Activated CD8-positive, alpha-beta T cell treated with anti-CD3 and anti-CD28 coated beads for 36 hours (primary cell): ENCODE measurements around the gene TMUB2. TPM values are rescaled to one million over a fixed set of nuclear protein-coding genes. Genes with fewer than 3 reads are reported as not detected.
A peak's percentile ranks its signal among the peaks of the same experiment; 100 is the strongest.

ENCODE experiments used
- ATAC-seq: fragments of 200-7000 bp; cut with Tn5 transposase; one replicate; pipeline ENCODE4 v1.10.0; 2021; ENCODE audit warnings: mild to moderate bottlenecking, moderate library complexity
- CTCF ChIA-PET: fragments of 350-600 bp; sonication (Branson Sonifier 250); formaldehyde crosslinking; loops from one replicate; lab custom pipeline; 2021; ENCODE audit warnings: antibody characterized with exemption; lab: Charles Lee
- POLR2A ChIA-PET: fragments of 350-600 bp; sonication (Branson Sonifier 250); formaldehyde crosslinking; loops from one replicate; lab custom pipeline; 2021; ENCODE audit warnings: antibody characterized with exemption; lab: Charles Lee
- DNase-seq: peaks from one replicate; pipeline ENCODE4 v3.0.0-alpha.2; 2020
- H3K27ac Mint-ChIP-seq: one replicate; pipeline ENCODE4 v1.8.0; 2021; ENCODE audit warnings: mild to moderate bottlenecking, mixed read lengths
- H3K27me3 Mint-ChIP-seq: one replicate; pipeline ENCODE4 v1.8.0; 2021; ENCODE audit warnings: mixed read lengths
- H3K36me3 Mint-ChIP-seq: one replicate; pipeline ENCODE4 v1.8.0; 2021; ENCODE audit warnings: low read depth, mixed read lengths
- H3K4me1 Mint-ChIP-seq: one replicate; pipeline ENCODE4 v1.8.0; 2021; ENCODE audit warnings: low read depth, mixed read lengths
- H3K4me3 Mint-ChIP-seq: one replicate; pipeline ENCODE4 v1.8.0; 2021; ENCODE audit warnings: mild to moderate bottlenecking, moderate library complexity, mixed read lengths
- H3K9me3 Mint-ChIP-seq: one replicate; pipeline ENCODE4 v1.8.0; 2021; ENCODE audit warnings: mixed read lengths
- intact Hi-C: fragments of 100-400 bp; cut with micrococcal nuclease; formaldehyde crosslinking; loops from one replicate; pipeline ENCODE4 v1.10.0; 2022
- total RNA-seq, 2 experiments: library from RNA; stranded (reverse); gene quantifications; one replicate each; pipeline ENCODE4 v1.2.3, GENCODE V29; 2021
- TF ChIP-seq, protein P1 (sequence below): fragments of 200-600 bp; IDR thresholded peaks from one replicate; pipeline ENCODE4 v1.8.0; 2022; ENCODE audit warnings: antibody characterized with exemption, mild to moderate bottlenecking

The TMUB2 gene
- total RNA-seq, 2 experiments from 2014 or later, result 17.5 TPM

GRCh38 chr17:44191369-44191768 is 4.6 kb downstream of the TMUB2 start:
- Mint-ChIP-seq H3K4me1 (peaks cover 15% of the 10 kb centered on the region), H3K4me3 (no peak overlapping the region), H3K27ac (peak overlapping the region; percentile 57), H3K27me3 (no peaks in the 10 kb centered on the region), H3K9me3 (no peaks in the 10 kb centered on the region), H3K36me3 (peaks cover 28% of the 10 kb centered on the region)
- DNase-seq (no peak), ATAC-seq (no peak)
- CTCF ChIA-PET, result interaction anchor here (1.2 kb wide), 2 partner anchors 13 to 140 kb away, joined by 3 read pairs; no protein-coding TSS in a partner anchor
- POLR2A ChIA-PET, result interaction anchor here (0.8 to 1.6 kb wide), 3 partner anchors 13 to 23 kb away, joined by 3 to 4 read pairs (median 3); no protein-coding TSS in a partner anchor
- intact Hi-C loops, result no loop called here
- TF ChIP-seq, protein P1, sequence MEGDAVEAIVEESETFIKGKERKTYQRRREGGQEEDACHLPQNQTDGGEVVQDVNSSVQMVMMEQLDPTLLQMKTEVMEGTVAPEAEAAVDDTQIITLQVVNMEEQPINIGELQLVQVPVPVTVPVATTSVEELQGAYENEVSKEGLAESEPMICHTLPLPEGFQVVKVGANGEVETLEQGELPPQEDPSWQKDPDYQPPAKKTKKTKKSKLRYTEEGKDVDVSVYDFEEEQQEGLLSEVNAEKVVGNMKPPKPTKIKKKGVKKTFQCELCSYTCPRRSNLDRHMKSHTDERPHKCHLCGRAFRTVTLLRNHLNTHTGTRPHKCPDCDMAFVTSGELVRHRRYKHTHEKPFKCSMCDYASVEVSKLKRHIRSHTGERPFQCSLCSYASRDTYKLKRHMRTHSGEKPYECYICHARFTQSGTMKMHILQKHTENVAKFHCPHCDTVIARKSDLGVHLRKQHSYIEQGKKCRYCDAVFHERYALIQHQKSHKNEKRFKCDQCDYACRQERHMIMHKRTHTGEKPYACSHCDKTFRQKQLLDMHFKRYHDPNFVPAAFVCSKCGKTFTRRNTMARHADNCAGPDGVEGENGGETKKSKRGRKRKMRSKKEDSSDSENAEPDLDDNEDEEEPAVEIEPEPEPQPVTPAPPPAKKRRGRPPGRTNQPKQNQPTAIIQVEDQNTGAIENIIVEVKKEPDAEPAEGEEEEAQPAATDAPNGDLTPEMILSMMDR, result no peak

GRCh38 chr17:44191941-44192496 is 5.2 kb downstream of the TMUB2 start:
- H3K4me1 Mint-ChIP-seq, result peaks cover 16% of the 10 kb centered on the region
- POLR2A ChIA-PET, result interaction anchor here (0.6 to 2.1 kb wide), 6 partner anchors 12 to 309 kb away, joined by 3 to 7 read pairs (median 3); no protein-coding TSS in a partner anchor
- intact Hi-C loops, result no loop called here
- H3K9me3 Mint-ChIP-seq, result no peaks in the 10 kb centered on the region
- TF ChIP-seq, protein P1, result no peak
- CTCF ChIA-PET, result interaction anchor here (1.2 kb wide), 1 partner anchor 140 kb away, joined by 3 read pairs; no protein-coding TSS in a partner anchor
- no peak for ATAC-seq
- no peak overlapping the region for H3K27ac Mint-ChIP-seq
- no peak for DNase-seq
- no peak overlapping the region for H3K4me3 Mint-ChIP-seq
- peaks cover 29% of the 10 kb centered on the region for H3K36me3 Mint-ChIP-seq
- no peaks in the 10 kb centered on the region for H3K27me3 Mint-ChIP-seq

DNA sequence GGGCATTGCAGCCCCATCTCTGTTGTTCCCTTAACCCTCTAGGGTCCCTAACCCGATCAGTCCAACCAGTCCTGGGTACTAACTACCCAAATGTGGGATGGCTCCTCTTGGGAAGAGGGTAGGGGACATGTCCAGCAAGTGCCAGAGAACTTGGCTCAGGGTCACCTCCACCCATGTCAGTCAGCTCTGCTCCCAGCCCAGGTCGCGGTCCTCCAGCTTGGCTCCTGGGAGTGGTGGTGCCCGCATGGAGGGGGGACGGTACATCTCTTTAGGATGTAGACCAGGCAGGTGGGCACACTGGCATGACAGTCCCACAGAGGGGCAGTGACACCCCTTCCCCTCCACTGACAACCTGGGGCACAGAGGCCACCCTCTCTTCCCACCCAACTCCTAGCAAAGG is 6.0 kb downstream of the TMUB2 start:
- H3K9me3 Mint-ChIP-seq, result no peaks in the 10 kb centered on the region
- DNase-seq (no peak), ATAC-seq (no peak)
- H3K4me3 Mint-ChIP-seq, result no peak overlapping the region
- ChIA-PET CTCF (interaction anchor here (2.4 kb wide), 1 partner anchor 17 kb away, joined by 6 read pairs; no protein-coding TSS in a partner anchor), POLR2A (interaction anchor here (0.6 to 2.1 kb wide), 7 partner anchors 11 to 310 kb away, joined by 3 to 7 read pairs (median 3); no protein-coding TSS in a partner anchor)
- no peaks in the 10 kb centered on the region for H3K27me3 Mint-ChIP-seq
- H3K27ac Mint-ChIP-seq, result peak overlapping the region; percentile 78
- TF ChIP-seq, protein P1, result no peak
- intact Hi-C loops, result no loop called here
- H3K4me1 Mint-ChIP-seq, result peaks cover 20% of the 10 kb centered on the region
- H3K36me3 Mint-ChIP-seq, result peaks cover 29% of the 10 kb centered on the region

GRCh38 chr17:44193326-44194084 is 6.7 kb downstream of the TMUB2 start:
- TF ChIP-seq, protein P1, result no peak
- no peaks in the 10 kb centered on the region for H3K9me3 Mint-ChIP-seq
- H3K27ac Mint-ChIP-seq, result peak overlapping the region; percentile 78
- CTCF ChIA-PET, result interaction anchor here (1.4 to 2.4 kb wide), 2 partner anchors 16 to 152 kb away, joined by 4 to 6 read pairs; partner anchors contain the start of gene GRN
- H3K4me1 Mint-ChIP-seq, result peaks cover 19% of the 10 kb centered on the region
- intact Hi-C loops, result no loop called here
- no peak overlapping the region for H3K4me3 Mint-ChIP-seq
- ATAC-seq (no peak), DNase-seq (no peak)
- POLR2A ChIA-PET, result interaction anchor here (0.6 to 2.1 kb wide), 7 partner anchors 11 to 167 kb away, joined by 3 to 7 read pairs (median 4); no protein-coding TSS in a partner anchor
- no peaks in the 10 kb centered on the region for H3K27me3 Mint-ChIP-seq
- H3K36me3 Mint-ChIP-seq, result peaks cover 31% of the 10 kb centered on the region
